HTR-8/SVneo (cell line): Measurements from ENCODE around the gene TANGO2.
A peak's percentile ranks its signal among the peaks of the same experiment; 100 is the strongest.

Experiments
- DNase-seq: peaks from one replicate; pipeline ENCODE4 v3.0.0; 2011; ENCODE audit warnings: low spot score, mixed read lengths; ENCODE audit not compliant: insufficient read length
- FAIRE-seq: peaks from 2 replicates; lab custom pipeline; 2011; peaks lifted over from hg19 to GRCh38; lab: Jason Lieb, UNC

The TANGO2 gene

GRCh38 chr22:20011123-20011992, 9.6 kb upstream of the TANGO2 start:
- DNase-seq (no peak), FAIRE-seq (no peak)

GRCh38 chr22:20011993-20012740, 8.7 kb upstream of the TANGO2 start:
- FAIRE-seq (no peak), DNase-seq (no peak)

GRCh38 chr22:20012741-20013331, 8.1 kb upstream of the TANGO2 start:
- FAIRE-seq: no peak
- no peak for DNase-seq

GRCh38 chr22:20013382-20013871, 7.5 kb upstream of the TANGO2 start:
- FAIRE-seq (no peak), DNase-seq (peak; percentile 53)

- no peak for FAIRE-seq
- DNase-seq: no peak
Observed at GRCh38 chr22:20014526-20015186, 6.3 kb upstream of the TANGO2 start.

GRCh38 chr22:20015187-20015625, 5.7 kb upstream of the TANGO2 start:
- FAIRE-seq (no peak), DNase-seq (no peak)

- DNase-seq (no peak), FAIRE-seq (no peak)
Observed at GRCh38 chr22:20015971-20016733, 4.8 kb upstream of the TANGO2 start.

GRCh38 chr22:20016734-20017621, 3.9 kb upstream of the TANGO2 start, which contains the start of gene ARVCF:
TSS of gene ARVCF (minus strand) at chr22:20016823. CDS start at chr22:19990794, 26,029 bp downstream.
- DNase-seq (peak; percentile 94), FAIRE-seq (peak; percentile 88)

GRCh38 chr22:20017622-20017958, 3.3 kb upstream of the TANGO2 start:
- FAIRE-seq (no peak), DNase-seq (no peak)

- DNase-seq: no peak
- FAIRE-seq: no peak
Observed at GRCh38 chr22:20018001-20018400, 2.9 kb upstream of the TANGO2 start.

- DNase-seq (no peak), FAIRE-seq (no peak)
Observed at GRCh38 chr22:20019661-20020532, 1.0 kb upstream of the TANGO2 start.

GRCh38 chr22:20021196-20022181, 579 bp downstream of the TANGO2 start:
- FAIRE-seq: peak; percentile 4
- no peak for DNase-seq

- FAIRE-seq (no peak), DNase-seq (no peak)
Observed at GRCh38 chr22:20022231-20022977, 1.5 kb downstream of the TANGO2 start.

GRCh38 chr22:20022978-20023613, 2.2 kb downstream of the TANGO2 start:
- DNase-seq: no peak
- no peak for FAIRE-seq

GRCh38 chr22:20024225-20024624, 3.3 kb downstream of the TANGO2 start:
- no peak for DNase-seq

More at GRCh38 chr22:20024225-20024624, 3.3 kb downstream of the TANGO2 start:
- FAIRE-seq: no peak
